Measurements from ENCODE around the gene PADI2. TPM values are rescaled to one million over a fixed set of nuclear protein-coding genes. Genes with fewer than 3 reads are reported as not detected.

PADI2 gene
- total RNA-seq, 1 experiment from 2014 or later = 27.7 TPM

GRCh38 chr1:17104782-17105181 is 14.5 kb downstream of the PADI2 start:
- no peak for DNase-seq (ENCODE audit: low spot score)
- peaks cover 1% of the 10 kb centered on the region for H3K4me1 ChIP-seq (ENCODE audit: insufficient read depth, low read length, poor library complexity, severe bottlenecking)
- TF ChIP-seq CTCF (conservative IDR thresholded peaks at IDR 0.05; ENCODE audit: low read depth, low read length) (no peak), EZH2 (IDR thresholded peaks at IDR 0.05; ENCODE audit: borderline replicate concordance, low read depth, low read length, poor library complexity, severe bottlenecking) (no peak)
- ChIA-PET POLR2A (ENCODE audit: low non-redundant PET) (no interaction called here), CTCF (no interaction called here)
- no peak overlapping the region for H3K4me3 ChIP-seq (ENCODE audit: low read depth, low read length, poor library complexity, severe bottlenecking)
- H3K9me3 ChIP-seq (ENCODE audit: low read depth, low read length, poor library complexity, severe bottlenecking) = no peaks in the 10 kb centered on the region
- peaks cover 8% of the 10 kb centered on the region for H3K36me3 ChIP-seq (ENCODE audit: insufficient read depth, low read length, poor library complexity, severe bottlenecking)
- H3K27ac ChIP-seq (ENCODE audit: low read depth, low read length, poor library complexity, severe bottlenecking) = no peak overlapping the region
- intact Hi-C loops (cut with micrococcal nuclease; ENCODE audit: unreplicated experiment) = no loop called here
- no peaks in the 10 kb centered on the region for H3K27me3 ChIP-seq (replicated peaks; ENCODE audit: insufficient read depth, low read depth, low read length, poor library complexity)
- BruUV-seq (replicated peaks) = no TSS peak

DNA sequence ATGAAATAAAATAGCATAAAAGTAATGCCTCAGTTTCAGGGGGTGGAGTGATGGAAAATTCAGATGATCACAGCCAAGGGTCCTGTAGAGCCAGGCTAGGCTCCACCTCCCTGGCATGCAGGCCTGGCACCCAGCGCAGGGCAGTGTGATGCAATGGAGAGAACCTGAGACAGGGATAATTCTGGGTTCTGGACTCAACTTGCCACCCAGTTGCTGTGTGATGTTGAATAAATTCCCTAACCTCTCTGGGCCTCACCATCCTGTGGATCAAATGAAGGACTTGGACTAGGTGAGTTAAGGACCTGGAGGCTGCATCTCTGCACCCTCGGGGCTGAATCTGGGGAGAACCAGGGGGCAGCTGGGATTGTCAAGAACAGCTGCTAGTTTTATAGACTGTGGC is 17.0 kb downstream of the PADI2 start:
- Histone ChIP-seq H3K4me3 (ENCODE audit: low read depth, low read length, poor library complexity, severe bottlenecking) (no peak overlapping the region), H3K36me3 (ENCODE audit: insufficient read depth, low read length, poor library complexity, severe bottlenecking) (peaks cover 8% of the 10 kb centered on the region), H3K27ac (ENCODE audit: low read depth, low read length, poor library complexity, severe bottlenecking) (no peak overlapping the region), H3K4me1 (ENCODE audit: insufficient read depth, low read length, poor library complexity, severe bottlenecking) (peaks cover 3% of the 10 kb centered on the region), H3K9me3 (ENCODE audit: low read depth, low read length, poor library complexity, severe bottlenecking) (no peaks in the 10 kb centered on the region), H3K27me3 (replicated peaks; ENCODE audit: insufficient read depth, low read depth, low read length, poor library complexity) (no peaks in the 10 kb centered on the region)
- POLR2A ChIA-PET (ENCODE audit: low non-redundant PET) = no interaction called here
- no peak for TF ChIP-seq CTCF (conservative IDR thresholded peaks at IDR 0.05; ENCODE audit: low read depth, low read length)
- no peak for TF ChIP-seq EZH2 (IDR thresholded peaks at IDR 0.05; ENCODE audit: borderline replicate concordance, low read depth, low read length, poor library complexity, severe bottlenecking)
- intact Hi-C loops (cut with micrococcal nuclease; ENCODE audit: unreplicated experiment) = no loop called here
- BruUV-seq (replicated peaks) = no TSS peak
- no peak for DNase-seq (ENCODE audit: low spot score)
- CTCF ChIA-PET = no interaction called here

- POLR2A ChIA-PET (ENCODE audit: low non-redundant PET) = no interaction called here
Observed at GRCh38 chr1:17101261-17101660, 18.0 kb downstream of the PADI2 start.

More at GRCh38 chr1:17101261-17101660, 18.0 kb downstream of the PADI2 start:
- Histone ChIP-seq H3K27me3 (replicated peaks; ENCODE audit: insufficient read depth, low read depth, low read length, poor library complexity) (no peaks in the 10 kb centered on the region), H3K36me3 (ENCODE audit: insufficient read depth, low read length, poor library complexity, severe bottlenecking) (peaks cover 8% of the 10 kb centered on the region), H3K4me1 (ENCODE audit: insufficient read depth, low read length, poor library complexity, severe bottlenecking) (peaks cover 3% of the 10 kb centered on the region), H3K9me3 (ENCODE audit: low read depth, low read length, poor library complexity, severe bottlenecking) (no peaks in the 10 kb centered on the region), H3K4me3 (ENCODE audit: low read depth, low read length, poor library complexity, severe bottlenecking) (no peak overlapping the region), H3K27ac (ENCODE audit: low read depth, low read length, poor library complexity, severe bottlenecking) (no peak overlapping the region)
- no peak for DNase-seq (ENCODE audit: low spot score)
- TF ChIP-seq EZH2 (IDR thresholded peaks at IDR 0.05; ENCODE audit: borderline replicate concordance, low read depth, low read length, poor library complexity, severe bottlenecking) (no peak), CTCF (conservative IDR thresholded peaks at IDR 0.05; ENCODE audit: low read depth, low read length) (no peak)
- BruUV-seq (replicated peaks) = no TSS peak
- CTCF ChIA-PET = no interaction called here
- intact Hi-C loops (cut with micrococcal nuclease; ENCODE audit: unreplicated experiment) = no loop called here
